OCI-LY7 (cell line): ENCODE results near the gene GUCA1C. TPM values are rescaled to one million over a fixed set of nuclear protein-coding genes. Genes with fewer than 3 reads are reported as not detected.

Experiments used
- BruUV-seq: library from RNA; stranded (reverse); fragments of 400-500 nt; replicated peaks from 2 replicates; lab custom pipeline; 2021; lab: Mats Ljungman, UMichigan
- CTCF ChIA-PET: fragments of 300-600 bp; sonication (Branson Sonifier 250); formaldehyde crosslinking; loops from one replicate; lab custom pipeline; 2022; ENCODE audit warnings: antibody characterized with exemption; ENCODE audit not compliant: unreplicated experiment; lab: Charles Lee
- POLR2A ChIA-PET: fragments of 300-600 bp; sonication (Branson Sonifier 250); formaldehyde crosslinking; loops from one replicate; lab custom pipeline; 2022; ENCODE audit warnings: antibody characterized with exemption; lab: Charles Lee
- DNase-seq: peaks from one replicate; pipeline ENCODE4 v3.0.0-alpha.2; 2015; ENCODE audit warnings: low spot score
- H2AFZ ChIP-seq: fragments of 200-600 bp; sonication (generic), shearing (Covaris generic); 2 replicates; pipeline ENCODE4 v1.6.1; 2014; ENCODE audit warnings: mild to moderate bottlenecking, antibody characterized with exemption, low read length, moderate library complexity
- H3K27ac ChIP-seq: fragments of 200-600 bp; sonication (generic); 2 replicates; pipeline ENCODE4 v1.5.1; 2014; ENCODE audit warnings: mixed run types, low read depth, mild to moderate bottlenecking, moderate library complexity, low read length, inconsistent platforms; ENCODE audit not compliant: poor library complexity, severe bottlenecking
- H3K36me3 ChIP-seq: fragments of 200-600 bp; sonication (generic); 2 replicates; pipeline ENCODE4 v1.6.1; 2014; ENCODE audit warnings: mild to moderate bottlenecking, antibody characterized with exemption, low read length, moderate library complexity, mixed read lengths; ENCODE audit not compliant: insufficient read depth
- H3K4me1 ChIP-seq: fragments of 200-600 bp; sonication (generic); 2 replicates; pipeline ENCODE4 v1.5.1; 2014; ENCODE audit warnings: mild to moderate bottlenecking, low read length; ENCODE audit not compliant: insufficient read depth, poor library complexity, severe bottlenecking
- H3K4me2 ChIP-seq: fragments of 200-600 bp; sonication (generic); 2 replicates; pipeline ENCODE4 v1.6.1; 2014; ENCODE audit warnings: mild to moderate bottlenecking, low read length
- H3K4me3 ChIP-seq: fragments of 200-600 bp; sonication (generic); 2 replicates; pipeline ENCODE4 v1.5.1; 2014; ENCODE audit warnings: mild to moderate bottlenecking, low read depth, low read length; ENCODE audit not compliant: poor library complexity, severe bottlenecking
- H3K79me2 ChIP-seq: fragments of 200-600 bp; sonication (generic); 2 replicates; pipeline ENCODE4 v1.6.1; 2016; ENCODE audit warnings: low read depth, mild to moderate bottlenecking, low read length, moderate library complexity, mixed read lengths; ENCODE audit not compliant: insufficient read depth
- H3K9me2 ChIP-seq: fragments of 200-600 bp; sonication (generic); 2 replicates; pipeline ENCODE4 v1.6.1; 2016; ENCODE audit warnings: mild to moderate bottlenecking, low read length, mixed read lengths; ENCODE audit not compliant: insufficient read depth
- H3K9me3 ChIP-seq: fragments of 200-600 bp; sonication (generic); 2 replicates; pipeline ENCODE4 v1.6.1; 2014; ENCODE audit warnings: mild to moderate bottlenecking, mixed run types, low read length, mixed read lengths
- H4K20me1 ChIP-seq: fragments of 200-600 bp; sonication (generic); 2 replicates; pipeline ENCODE4 v1.6.1; 2014; ENCODE audit warnings: mild to moderate bottlenecking, antibody characterized with exemption, low read length, moderate library complexity, mixed read lengths; ENCODE audit not compliant: insufficient read depth
- EZH2phosphoT487 ChIP-seq: fragments of 200-600 bp; sonication (generic); IDR thresholded peaks from 2 replicates; pipeline ENCODE4 v1.6.1; 2018; ENCODE audit warnings: low read depth, borderline replicate concordance, mild to moderate bottlenecking, mixed run types, antibody characterized with exemption, low read length, moderate library complexity, mixed read lengths
- intact Hi-C: fragments of 100-400 bp; cut with micrococcal nuclease; formaldehyde crosslinking; loops from one replicate; pipeline ENCODE4 v1.10.0; 2022; ENCODE audit not compliant: unreplicated experiment
- total RNA-seq, 2 experiments: library from RNA; depleted of rRNA in 1 of 2; stranded (reverse); fragments of >200 nt in 1 of 2; shearing (Covaris generic) in 1 of 2; gene quantifications; 2 replicates each; pipeline ENCODE4 v1.2.3, GENCODE V29; 2014 to 2022
- TF ChIP-seq, protein P1 (sequence below): fragments of 200-600 bp; sonication (generic); conservative IDR thresholded peaks from 2 replicates; pipeline ENCODE4 v1.5.1; 2014; ENCODE audit warnings: mild to moderate bottlenecking, antibody characterized with exemption, low read length, moderate library complexity, mixed read lengths

The GUCA1C gene
- total RNA-seq, 2 experiments from 2014 or later = not detected

DNA sequence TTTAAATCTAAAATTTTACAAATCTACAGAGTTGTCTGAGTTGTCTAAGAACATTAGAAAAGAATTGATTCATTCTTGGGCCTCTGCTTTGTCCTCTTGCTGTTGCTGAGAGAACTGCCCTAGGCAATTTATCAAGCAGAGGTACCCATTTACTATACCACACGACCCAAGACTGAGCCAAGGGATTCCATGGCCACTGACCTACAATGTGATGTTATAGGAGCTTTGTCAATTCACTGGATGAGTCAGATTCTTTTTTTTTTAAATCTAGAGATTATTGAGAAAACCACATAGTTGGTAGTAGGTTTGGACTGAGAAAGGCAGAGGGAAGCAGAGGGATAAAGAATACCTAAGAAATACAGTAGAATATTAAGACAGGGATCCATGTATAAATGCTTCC lies 75.8 kb downstream of the GUCA1C start:
- Histone ChIP-seq H3K9me3 (no peaks in the 10 kb centered on the region), H3K4me2 (no peak overlapping the region), H3K36me3 (no peaks in the 10 kb centered on the region), H2AFZ (no peak overlapping the region), H3K27ac (no peak overlapping the region), H3K79me2 (no peaks in the 10 kb centered on the region), H3K9me2 (no peaks in the 10 kb centered on the region), H3K4me3 (no peak overlapping the region), H3K4me1 (no peaks in the 10 kb centered on the region), H4K20me1 (no peaks in the 10 kb centered on the region)
- TF ChIP-seq, protein P1, sequence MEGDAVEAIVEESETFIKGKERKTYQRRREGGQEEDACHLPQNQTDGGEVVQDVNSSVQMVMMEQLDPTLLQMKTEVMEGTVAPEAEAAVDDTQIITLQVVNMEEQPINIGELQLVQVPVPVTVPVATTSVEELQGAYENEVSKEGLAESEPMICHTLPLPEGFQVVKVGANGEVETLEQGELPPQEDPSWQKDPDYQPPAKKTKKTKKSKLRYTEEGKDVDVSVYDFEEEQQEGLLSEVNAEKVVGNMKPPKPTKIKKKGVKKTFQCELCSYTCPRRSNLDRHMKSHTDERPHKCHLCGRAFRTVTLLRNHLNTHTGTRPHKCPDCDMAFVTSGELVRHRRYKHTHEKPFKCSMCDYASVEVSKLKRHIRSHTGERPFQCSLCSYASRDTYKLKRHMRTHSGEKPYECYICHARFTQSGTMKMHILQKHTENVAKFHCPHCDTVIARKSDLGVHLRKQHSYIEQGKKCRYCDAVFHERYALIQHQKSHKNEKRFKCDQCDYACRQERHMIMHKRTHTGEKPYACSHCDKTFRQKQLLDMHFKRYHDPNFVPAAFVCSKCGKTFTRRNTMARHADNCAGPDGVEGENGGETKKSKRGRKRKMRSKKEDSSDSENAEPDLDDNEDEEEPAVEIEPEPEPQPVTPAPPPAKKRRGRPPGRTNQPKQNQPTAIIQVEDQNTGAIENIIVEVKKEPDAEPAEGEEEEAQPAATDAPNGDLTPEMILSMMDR = no peak
- TF ChIP-seq EZH2phosphoT487 = no peak
- BruUV-seq = no TSS peak
- ChIA-PET CTCF (no interaction called here), POLR2A (interaction anchor here (0.6 to 0.7 kb wide), 2 partner anchors 740 to 1262 kb away, joined by 3 read pairs; no protein-coding TSS in a partner anchor)
- intact Hi-C loops = no loop called here
- DNase-seq = no peak

DNA sequence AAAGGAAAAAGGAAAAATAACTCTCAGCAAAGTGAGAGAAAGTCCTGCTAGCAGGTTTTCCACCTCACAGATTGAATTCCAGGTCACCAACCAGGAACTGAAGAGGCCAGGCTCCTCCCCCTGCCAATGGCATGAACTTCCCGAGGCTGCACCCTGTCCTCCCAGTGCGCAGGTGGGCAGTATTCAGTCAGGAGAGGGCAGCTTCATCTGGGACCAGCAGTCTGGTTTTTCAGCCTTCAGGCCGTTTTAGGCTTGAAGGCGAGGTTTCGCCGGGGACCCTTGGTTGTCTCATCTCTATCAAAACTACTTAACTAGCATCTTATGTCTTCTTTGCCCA lies 89.9 kb downstream of the GUCA1C start:
- H3K79me2 ChIP-seq = no peaks in the 10 kb centered on the region
- no TSS peak for BruUV-seq
- no peak for DNase-seq
- ChIA-PET POLR2A (no interaction called here), CTCF (no interaction called here)
- H3K4me2 ChIP-seq = no peak overlapping the region
- H3K9me2 ChIP-seq = no peaks in the 10 kb centered on the region
- H3K4me1 ChIP-seq = no peaks in the 10 kb centered on the region
- no peak overlapping the region for H2AFZ ChIP-seq
- TF ChIP-seq, protein P1 = no peak
- no peak for TF ChIP-seq EZH2phosphoT487
- intact Hi-C loops = no loop called here
- H4K20me1 ChIP-seq = no peaks in the 10 kb centered on the region
- no peak overlapping the region for H3K4me3 ChIP-seq
- no peaks in the 10 kb centered on the region for H3K36me3 ChIP-seq
- no peaks in the 10 kb centered on the region for H3K9me3 ChIP-seq
- no peak overlapping the region for H3K27ac ChIP-seq

DNA sequence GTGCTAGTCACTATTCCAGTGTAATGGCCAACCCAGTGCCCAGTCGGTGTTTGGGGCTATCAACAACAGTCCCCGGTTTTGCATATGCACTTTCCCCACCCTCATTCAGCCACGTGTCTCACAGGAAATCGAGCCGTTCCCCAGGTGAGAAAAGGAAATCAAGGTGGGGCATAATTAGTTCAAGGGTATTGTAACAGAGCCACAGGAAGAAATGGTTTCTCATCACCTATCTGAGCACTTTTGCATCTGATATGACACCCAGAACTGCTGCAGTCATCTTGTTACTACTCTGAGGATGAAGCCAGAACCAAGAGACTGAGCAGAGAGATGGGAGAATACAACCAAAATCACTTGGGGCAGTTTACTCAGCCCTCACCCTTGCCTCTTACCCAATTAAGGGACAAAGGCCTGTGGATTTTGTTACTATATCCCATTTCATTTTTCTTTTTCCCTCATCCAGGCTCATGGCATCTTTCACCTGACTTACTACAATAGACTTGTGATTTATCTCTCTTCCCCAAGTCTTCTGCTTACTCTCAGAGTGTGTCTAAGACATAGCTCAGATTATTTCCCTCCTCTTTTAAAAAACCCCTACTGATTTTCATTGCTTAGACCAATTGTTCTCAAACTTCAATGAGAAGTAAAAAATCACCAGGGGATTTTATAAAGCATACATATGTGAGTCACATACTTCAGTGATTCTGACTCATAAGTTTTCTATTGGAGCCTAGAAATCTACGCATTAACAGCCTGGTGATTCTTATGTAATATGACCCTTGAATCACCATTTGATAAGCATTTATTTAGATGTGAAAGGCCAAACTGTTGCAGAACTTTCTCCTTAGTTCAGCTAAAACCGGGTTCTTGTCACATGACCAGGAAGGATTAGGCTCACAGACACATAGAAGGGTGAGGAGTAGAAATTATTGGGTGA lies 90.5 kb downstream of the GUCA1C start:
- H3K4me2 ChIP-seq = no peak overlapping the region
- no TSS peak for BruUV-seq
- H3K4me1 ChIP-seq = no peaks in the 10 kb centered on the region
- ChIA-PET CTCF (no interaction called here), POLR2A (no interaction called here)
- H4K20me1 ChIP-seq = no peaks in the 10 kb centered on the region
- TF ChIP-seq EZH2phosphoT487 = no peak
- TF ChIP-seq, protein P1 = no peak
- no peak for DNase-seq
- no peaks in the 10 kb centered on the region for H3K79me2 ChIP-seq
- no peaks in the 10 kb centered on the region for H3K9me3 ChIP-seq
- H2AFZ ChIP-seq = no peak overlapping the region
- H3K27ac ChIP-seq = no peak overlapping the region
- H3K9me2 ChIP-seq = no peaks in the 10 kb centered on the region
- H3K36me3 ChIP-seq = no peaks in the 10 kb centered on the region
- no peak overlapping the region for H3K4me3 ChIP-seq
- intact Hi-C loops = no loop called here
